Tibial nerve (tissue), 4 donors: ENCODE measurements around the gene SCAPER. TPM values are rescaled to one million over a fixed set of nuclear protein-coding genes. Genes with fewer than 3 reads are reported as not detected.
A peak's percentile ranks its signal among the peaks of the same experiment; 100 is the strongest.
"Not testable (repeated sequence)": the region's sequence is repeated elsewhere in the genome, so short reads cannot be mapped to it uniquely, and the experiment has no call there.

Source experiments
- DNase-seq, 2 donors: peaks; one replicate each; pipeline ENCODE4 v3.0.0-alpha.2; 2019; ENCODE audit warnings: low spot score in 2 of 2
- H3K27ac ChIP-seq, 4 donors: fragments of 200-600 bp; sonication (generic) in 3 of 4; one replicate each; pipeline ENCODE4 v1.5.1; 2017 to 2019; ENCODE audit warnings: mild to moderate bottlenecking in 1 of 4
- H3K27me3 ChIP-seq, 2 donors: fragments of 200-600 bp; sonication (generic) in 1 of 2; one replicate each; pipeline versions ENCODE4 v1.5.1 to v1.6.0; 2017 to 2019
- H3K36me3 ChIP-seq, 3 donors: fragments of 200-600 bp; sonication (generic); one replicate each; pipeline ENCODE4 v1.5.1; 2018 to 2019
- H3K4me1 ChIP-seq, 4 donors: fragments of 200-600 bp; sonication (generic) in 3 of 4; one replicate each; pipeline ENCODE4 v1.5.1; 2017 to 2019
- H3K4me3 ChIP-seq, 4 donors: fragments of 200-600 bp; sonication (generic) in 3 of 4; one replicate each; pipeline ENCODE4 v1.5.1; 2017 to 2019; ENCODE audit warnings: mild to moderate bottlenecking in 1 of 4, moderate library complexity in 1 of 4
- H3K9me3 ChIP-seq, 4 donors: fragments of 200-600 bp; sonication (generic) in 3 of 4; one replicate each; pipeline ENCODE4 v1.5.1; 2017 to 2019
- EP300 ChIP-seq, 2 donors: sonication (generic); formaldehyde crosslinking; IDR thresholded peaks; one replicate each; pipeline ENCODE4 v1.6.1; 2017; ENCODE audit warnings: antibody characterized with exemption in 2 of 2, mild to moderate bottlenecking in 1 of 2
- POLR2A ChIP-seq, 2 donors: fragments of 450-650 bp; IDR thresholded peaks; one replicate each; pipeline ENCODE4 v1.6.1; 2017; ENCODE audit warnings: antibody characterized with exemption in 2 of 2, mild to moderate bottlenecking in 2 of 2, moderate library complexity in 2 of 2
- WGBS, 2 donors: methylation state at CpG; one replicate each; pipeline ENCODE4 v1.1.5; 2018; 5-methylcytosine and 5-hydroxymethylcytosine counted together
- total RNA-seq, 4 donors: library from RNA; depleted of rRNA; stranded (reverse); fragments of >200 nt; gene quantifications; one replicate each; pipeline ENCODE4 v1.1.0, GENCODE V29; 2016
- TF ChIP-seq, protein P1 (sequence below), 5 experiments: fragments of 200-600 bp in 3 of 5; fragments of 450-650 bp in 2 of 5; sonication (generic) in 3 of 5; IDR thresholded peaks; one replicate each; pipeline ENCODE4 v1.5.1; 2016 to 2019; ENCODE audit warnings: antibody characterized with exemption in 5 of 5, mild to moderate bottlenecking in 3 of 5, moderate library complexity in 2 of 5

The SCAPER gene
- total RNA-seq, 4 donors from 2014 or later: 25.5 to 45.3 (median 37.3) TPM

DNA sequence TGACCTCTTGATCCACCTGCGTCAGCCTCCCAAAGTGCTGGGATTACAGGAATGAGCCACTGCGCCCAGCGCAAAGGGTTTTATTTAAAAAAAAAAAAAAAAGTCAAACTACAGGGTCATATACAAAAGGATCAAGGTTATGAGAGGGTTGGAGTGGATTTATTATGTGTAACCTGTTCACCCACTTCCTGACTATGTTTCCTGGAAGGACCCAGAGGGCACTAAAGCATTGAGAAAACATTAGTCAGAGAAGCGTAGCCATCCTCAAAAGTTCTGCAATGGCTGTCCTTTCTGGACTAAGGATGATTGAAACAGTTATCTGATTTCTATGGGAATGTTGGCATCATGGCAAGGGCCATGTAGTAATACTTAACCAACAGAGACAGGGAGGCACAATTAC lies 7.3 kb upstream of the SCAPER start:
- DNase-seq: no peak
- 89 to 98% methylated on average over 4 of the region's 4 CpGs for WGBS, 2 donors
- Histone ChIP-seq H3K9me3 (no peaks in the 10 kb centered on the region), H3K27me3 (no peaks in the 10 kb centered on the region), H3K36me3 (no peaks in the 10 kb centered on the region), H3K4me3 (no peak overlapping the region), H3K27ac (no peak overlapping the region), H3K4me1 (no peaks in the 10 kb centered on the region)
- TF ChIP-seq, protein P1, sequence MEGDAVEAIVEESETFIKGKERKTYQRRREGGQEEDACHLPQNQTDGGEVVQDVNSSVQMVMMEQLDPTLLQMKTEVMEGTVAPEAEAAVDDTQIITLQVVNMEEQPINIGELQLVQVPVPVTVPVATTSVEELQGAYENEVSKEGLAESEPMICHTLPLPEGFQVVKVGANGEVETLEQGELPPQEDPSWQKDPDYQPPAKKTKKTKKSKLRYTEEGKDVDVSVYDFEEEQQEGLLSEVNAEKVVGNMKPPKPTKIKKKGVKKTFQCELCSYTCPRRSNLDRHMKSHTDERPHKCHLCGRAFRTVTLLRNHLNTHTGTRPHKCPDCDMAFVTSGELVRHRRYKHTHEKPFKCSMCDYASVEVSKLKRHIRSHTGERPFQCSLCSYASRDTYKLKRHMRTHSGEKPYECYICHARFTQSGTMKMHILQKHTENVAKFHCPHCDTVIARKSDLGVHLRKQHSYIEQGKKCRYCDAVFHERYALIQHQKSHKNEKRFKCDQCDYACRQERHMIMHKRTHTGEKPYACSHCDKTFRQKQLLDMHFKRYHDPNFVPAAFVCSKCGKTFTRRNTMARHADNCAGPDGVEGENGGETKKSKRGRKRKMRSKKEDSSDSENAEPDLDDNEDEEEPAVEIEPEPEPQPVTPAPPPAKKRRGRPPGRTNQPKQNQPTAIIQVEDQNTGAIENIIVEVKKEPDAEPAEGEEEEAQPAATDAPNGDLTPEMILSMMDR (IDR thresholded peaks at IDR 0.05): no peak
- no peak for TF ChIP-seq EP300 (IDR thresholded peaks at IDR 0.05)
- no peak for TF ChIP-seq POLR2A (IDR thresholded peaks at IDR 0.05)

DNA sequence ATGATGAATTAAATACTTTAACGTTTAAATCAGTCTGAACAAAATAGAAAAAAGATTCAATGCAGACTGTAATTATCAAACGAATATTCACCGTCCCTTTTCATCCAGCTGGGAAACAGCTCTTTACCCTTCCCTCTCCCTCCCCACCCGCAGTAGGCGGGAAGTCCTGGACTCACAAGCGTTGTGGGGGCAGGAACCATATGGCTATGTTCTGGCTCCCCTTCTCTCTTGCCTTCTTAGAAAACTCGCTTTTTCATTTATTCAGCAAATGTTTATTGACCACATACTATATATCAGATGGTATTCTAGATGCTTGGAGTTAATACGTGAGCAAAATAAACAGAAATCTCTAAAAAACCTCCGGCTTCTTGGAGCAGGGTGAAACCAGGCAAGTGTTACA lies 715 bp upstream of the SCAPER start:
- no peaks in the 10 kb centered on the region for H3K36me3 ChIP-seq
- peak overlapping the region; percentile 93 to 99 (median 96) for H3K27ac ChIP-seq
- H3K4me1 ChIP-seq: peaks cover 0 to 29% (median 11%) of the 10 kb centered on the region in 4 donors
- H3K27me3 ChIP-seq: no peaks in the 10 kb centered on the region
- no peak for TF ChIP-seq EP300 (IDR thresholded peaks at IDR 0.05)
- TF ChIP-seq, protein P1 (IDR thresholded peaks at IDR 0.05): no peak
- no peak for TF ChIP-seq POLR2A (IDR thresholded peaks at IDR 0.05)
- 27 to 28% methylated on average over 9 of the region's 9 CpGs for WGBS, 2 donors
- DNase-seq: no peak
- H3K9me3 ChIP-seq: no peaks in the 10 kb centered on the region
- peak overlapping the region; percentile 86 to 100 (median 94) for H3K4me3 ChIP-seq

DNA sequence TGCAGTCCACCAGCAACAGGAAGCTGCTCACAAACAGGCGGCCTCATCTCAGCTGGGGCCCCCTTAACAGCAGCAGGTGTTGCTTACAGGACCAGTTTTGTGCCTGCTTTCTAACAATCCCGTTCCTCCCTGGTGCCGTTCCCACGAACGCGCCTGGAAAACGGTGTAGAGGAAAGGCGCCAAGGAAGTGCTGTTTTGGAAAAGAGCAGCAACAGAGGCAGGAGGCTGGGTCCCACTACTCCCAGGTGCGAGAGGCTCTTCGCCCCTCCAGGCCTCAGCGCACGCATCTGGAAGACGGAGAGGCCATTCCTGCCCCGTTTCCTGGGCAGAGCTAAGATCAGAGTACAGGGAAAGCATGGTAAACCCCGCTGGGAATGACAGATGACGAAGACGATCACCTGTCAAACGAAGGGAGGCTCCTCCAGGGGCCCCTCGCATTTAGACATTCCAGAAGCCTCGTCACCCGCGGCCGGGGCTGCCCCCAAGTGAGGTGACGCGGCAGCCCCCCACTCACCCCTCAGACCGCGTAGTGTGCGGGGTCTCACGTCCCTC lies 603 bp downstream of the SCAPER start:
- Histone ChIP-seq H3K27ac (peak overlapping the region; percentile 93 to 99 (median 96)), H3K9me3 (no peaks in the 10 kb centered on the region), H3K36me3 (peaks cover 0 to 1% (median 0%) of the 10 kb centered on the region in 3 donors), H3K27me3 (no peaks in the 10 kb centered on the region), H3K4me3 (peak overlapping the region; percentile 86 to 100 (median 94)), H3K4me1 (peaks cover 0 to 29% (median 11%) of the 10 kb centered on the region in 4 donors)
- TF ChIP-seq EP300 (IDR thresholded peaks at IDR 0.05): no peak
- TF ChIP-seq, protein P1 (IDR thresholded peaks at IDR 0.05): no peak
- no peak for TF ChIP-seq POLR2A (IDR thresholded peaks at IDR 0.05)
- WGBS, 2 donors: 2% methylated on average over 24 to 28 of the region's 29 CpGs
- DNase-seq: peak; percentile 18 to 40

DNA sequence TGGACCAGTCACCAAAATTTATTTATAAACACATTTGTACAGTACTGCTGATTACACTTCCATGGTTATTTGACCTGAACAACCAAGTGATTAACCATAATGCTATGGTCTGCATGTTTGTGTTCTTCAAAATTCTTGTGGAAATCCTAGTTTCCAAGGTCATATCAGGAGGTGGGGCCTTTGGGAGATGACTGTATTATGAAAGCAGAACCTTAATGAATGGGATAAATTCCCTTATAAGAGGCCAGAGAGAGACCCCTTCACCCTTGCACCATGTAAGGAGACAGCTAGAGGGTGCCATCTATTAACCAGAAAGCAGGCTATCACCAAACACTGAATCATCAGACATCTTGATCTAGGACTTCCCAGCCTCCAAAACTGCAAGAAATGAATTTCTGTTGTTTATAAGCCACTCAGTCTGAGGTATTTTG lies 1.9 kb downstream of the SCAPER start:
- DNase-seq: no peak
- Histone ChIP-seq H3K27ac (peak overlapping the region in 3 of 4 donors; percentile 94 to 99 (median 98)), H3K4me1 (peaks cover 0 to 29% (median 11%) of the 10 kb centered on the region in 4 donors), H3K27me3 (no peaks in the 10 kb centered on the region), H3K36me3 (peaks cover 0 to 12% (median 3%) of the 10 kb centered on the region in 3 donors), H3K4me3 (no peak overlapping the region), H3K9me3 (peaks cover 0 to 6% (median 0%) of the 10 kb centered on the region in 4 donors)
- TF ChIP-seq POLR2A (IDR thresholded peaks at IDR 0.05): no peak
- TF ChIP-seq, protein P1 (IDR thresholded peaks at IDR 0.05): peak in 3 of 5 experiments; percentile 12 to 27 (median 21)

DNA sequence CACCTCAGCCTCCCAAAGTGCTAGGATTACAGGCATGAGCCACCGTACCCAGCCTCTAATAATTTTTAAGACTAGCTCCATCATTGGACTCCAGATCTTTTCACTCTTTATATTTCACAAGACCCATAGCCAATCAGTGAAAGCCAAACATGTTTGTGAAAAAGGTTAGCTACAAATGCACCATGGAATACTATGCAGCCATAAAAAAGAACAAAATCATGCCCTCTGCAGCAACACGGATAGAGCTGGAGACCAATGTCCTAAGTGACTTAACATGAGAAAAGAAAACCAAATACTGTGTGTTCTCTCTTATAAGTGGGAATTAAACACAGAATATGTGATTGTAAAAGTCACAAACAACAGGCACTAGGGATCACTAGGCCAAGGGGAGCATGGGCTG lies 3.2 kb downstream of the SCAPER start:
- H3K4me3 ChIP-seq: no peak overlapping the region
- TF ChIP-seq, protein P1 (IDR thresholded peaks at IDR 0.05): no peak
- H3K27me3 ChIP-seq: no peaks in the 10 kb centered on the region
- no peak for DNase-seq
- H3K27ac ChIP-seq: no peak overlapping the region
- WGBS, 2 donors: 98 to 100% methylated on average over 2 of the region's 2 CpGs
- H3K9me3 ChIP-seq: peaks cover 0 to 6% (median 0%) of the 10 kb centered on the region in 4 donors
- peaks cover 0 to 29% (median 11%) of the 10 kb centered on the region in 4 donors for H3K4me1 ChIP-seq
- peaks cover 0 to 20% (median 3%) of the 10 kb centered on the region in 3 donors for H3K36me3 ChIP-seq

DNA sequence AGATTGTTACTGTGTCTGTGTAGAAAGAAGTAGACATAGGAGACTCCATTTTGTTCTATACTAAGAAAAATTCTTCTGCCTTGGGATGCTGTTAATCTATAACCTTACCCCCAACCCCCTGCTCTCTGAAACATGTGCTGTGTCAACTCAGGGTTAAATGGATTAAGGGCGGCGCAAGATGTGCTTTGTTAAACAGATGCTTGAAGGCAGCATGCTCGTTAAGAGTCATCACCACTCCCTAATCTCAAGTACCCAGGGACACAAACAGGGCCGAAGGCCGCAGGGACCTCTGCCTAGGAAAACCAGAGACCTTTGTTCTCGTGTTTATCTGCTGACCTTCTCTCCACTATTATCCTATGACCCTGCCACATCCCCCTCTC lies 5.2 kb downstream of the SCAPER start:
- WGBS, 2 donors: 57 to 62% methylated on average over 2 to 3 of the region's 6 CpGs
- H3K4me1 ChIP-seq: peaks cover 0 to 18% (median 8%) of the 10 kb centered on the region in 4 donors
- not testable (repeated sequence) for DNase-seq, H3K9me3 ChIP-seq, H3K27me3 ChIP-seq, H3K27ac ChIP-seq, H3K4me3 ChIP-seq
- H3K36me3 ChIP-seq: peaks cover 0 to 33% (median 3%) of the 10 kb centered on the region in 3 donors

DNA sequence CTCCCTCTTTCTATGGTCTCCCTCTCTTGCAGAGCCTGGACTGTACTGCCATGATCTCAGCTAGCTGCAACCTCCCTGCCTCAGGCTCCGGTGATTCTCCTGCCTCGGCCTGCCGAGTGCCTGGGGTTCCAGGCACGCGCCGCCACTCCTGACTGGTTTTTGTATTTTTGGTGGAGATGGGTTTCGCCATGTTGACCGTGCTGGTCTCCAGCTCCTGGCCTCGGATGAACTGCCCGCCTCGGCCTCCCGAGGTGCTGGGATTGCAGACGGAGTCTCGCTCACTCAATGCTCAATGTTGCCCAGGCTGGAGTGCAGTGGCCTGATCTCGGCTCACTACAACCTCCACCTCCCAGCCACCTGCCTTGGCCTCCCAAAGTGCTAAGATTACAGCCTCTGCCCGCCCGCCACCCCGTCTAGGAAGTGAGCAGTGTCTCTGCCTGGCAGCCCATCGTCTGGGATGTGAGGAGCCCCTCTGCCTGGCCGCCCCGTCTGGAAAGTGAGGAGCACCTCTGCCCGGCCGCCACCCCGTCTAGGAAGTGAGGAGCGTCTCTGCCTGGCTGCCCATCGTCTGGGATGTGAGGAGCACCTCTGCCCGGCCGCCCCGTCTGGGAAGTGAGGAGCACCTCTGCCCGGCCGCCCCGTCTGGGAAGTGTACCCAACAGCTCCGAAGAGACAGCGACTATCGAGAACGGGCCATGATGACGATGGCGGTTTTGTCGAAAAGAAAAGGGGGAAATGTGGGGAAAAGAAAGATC lies 5.8 kb downstream of the SCAPER start:
- Histone ChIP-seq H3K36me3 (peaks cover 0 to 33% (median 3%) of the 10 kb centered on the region in 3 donors), H3K4me1 (peaks cover 0 to 16% (median 5%) of the 10 kb centered on the region in 4 donors)
- H3K27ac ChIP-seq, H3K9me3 ChIP-seq, H3K27me3 ChIP-seq, H3K4me3 ChIP-seq, DNase-seq: not testable (repeated sequence)
- WGBS, 2 donors: 94 to 95% methylated on average over 36 to 39 of the region's 39 CpGs
